ENCODE results near the gene TMC7. TPM values are rescaled to one million over a fixed set of nuclear protein-coding genes. Genes with fewer than 3 reads are reported as not detected.

The TMC7 gene
- total RNA-seq, 1 experiment from 2014 or later, result 1.5 TPM

GRCh38 chr16:19008245-19009169, 24.8 kb downstream of the TMC7 start:
- in situ Hi-C loops (cut with HindIII; ENCODE audit: low pct_unique_long_range_greater_than_20kb, low sequenced_read_pairs), result no loop called here
- DNase-seq (ENCODE audit: low read depth, low spot score), result peak; percentile 15

- in situ Hi-C loops (cut with HindIII; ENCODE audit: low pct_unique_long_range_greater_than_20kb, low sequenced_read_pairs), result no loop called here
- no peak for DNase-seq (ENCODE audit: low read depth, low spot score)
Observed at GRCh38 chr16:19011169-19011731, 27.5 kb downstream of the TMC7 start.

GRCh38 chr16:19014461-19014860, 30.7 kb downstream of the TMC7 start:
- peak; percentile 30 for DNase-seq (ENCODE audit: low read depth, low spot score)
- in situ Hi-C loops (cut with HindIII; ENCODE audit: low pct_unique_long_range_greater_than_20kb, low sequenced_read_pairs), result no loop called here

DNA sequence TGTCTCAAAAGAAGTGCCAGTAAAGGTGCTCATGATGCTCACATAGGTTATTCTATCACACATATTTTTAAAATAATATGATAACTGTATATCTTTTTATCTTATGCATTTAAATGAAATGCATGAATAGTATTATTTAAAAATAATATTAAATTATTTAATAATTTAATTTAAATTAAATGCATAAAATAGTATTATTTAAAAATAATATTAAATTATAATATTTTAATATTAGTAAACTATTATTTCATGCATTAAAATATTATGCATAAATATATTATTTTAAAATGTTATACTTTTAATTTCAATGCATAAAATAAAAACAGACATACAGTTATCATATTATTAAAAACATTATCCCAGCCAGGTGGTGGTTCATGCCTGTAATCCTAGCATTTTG, 33.4 kb downstream of the TMC7 start:
- DNase-seq (ENCODE audit: low read depth, low spot score), result no peak
- in situ Hi-C loops (cut with HindIII; ENCODE audit: low pct_unique_long_range_greater_than_20kb, low sequenced_read_pairs), result no loop called here

DNA sequence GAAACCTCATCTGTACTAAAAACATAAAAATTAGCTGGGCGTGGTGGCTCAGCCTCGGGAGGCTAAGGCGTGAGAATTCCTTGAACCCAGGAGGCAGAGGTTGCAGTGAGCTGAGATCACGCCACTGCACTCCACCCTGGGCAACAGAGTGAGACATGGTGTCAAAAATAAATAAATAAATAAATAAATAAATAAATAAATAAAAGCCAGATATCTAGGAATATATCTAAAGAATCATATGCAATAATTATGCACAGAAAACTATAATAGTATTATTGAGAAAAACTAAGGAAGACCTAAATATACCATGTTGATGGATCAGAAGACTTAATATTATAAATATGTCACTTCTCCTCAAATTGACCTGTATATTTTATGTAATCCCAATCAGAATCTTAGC, 37.0 kb downstream of the TMC7 start:
- in situ Hi-C loops (cut with HindIII; ENCODE audit: low pct_unique_long_range_greater_than_20kb, low sequenced_read_pairs), result no loop called here
- no peak for DNase-seq (ENCODE audit: low read depth, low spot score)

DNA sequence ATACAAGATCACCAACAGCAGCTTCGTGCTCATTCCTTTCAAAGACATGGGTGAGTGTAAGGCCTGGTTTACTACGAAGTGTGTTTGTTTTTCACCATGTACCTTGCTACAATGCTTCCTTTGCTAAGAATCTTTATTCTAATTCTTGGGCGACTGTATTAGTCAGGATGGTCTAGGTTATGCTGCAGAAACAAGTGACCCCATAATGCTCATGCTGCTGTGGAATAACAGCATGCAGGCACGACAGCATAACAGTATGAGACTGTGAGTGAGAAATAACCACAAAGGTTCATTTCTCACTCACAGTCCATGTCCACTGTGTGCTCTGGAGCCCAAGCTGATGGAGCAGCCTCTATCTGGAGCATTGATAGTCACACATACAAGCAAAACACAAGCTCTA, 38.0 kb downstream of the TMC7 start:
- in situ Hi-C loops (cut with HindIII; ENCODE audit: low pct_unique_long_range_greater_than_20kb, low sequenced_read_pairs), result no loop called here
- no peak for DNase-seq (ENCODE audit: low read depth, low spot score)

GRCh38 chr16:19027416-19027815, 43.7 kb downstream of the TMC7 start:
- in situ Hi-C loops (cut with HindIII; ENCODE audit: low pct_unique_long_range_greater_than_20kb, low sequenced_read_pairs), result no loop called here
- DNase-seq (ENCODE audit: low read depth, low spot score), result no peak

- in situ Hi-C loops (cut with HindIII; ENCODE audit: low pct_unique_long_range_greater_than_20kb, low sequenced_read_pairs), result no loop called here
- DNase-seq (ENCODE audit: low read depth, low spot score), result no peak
Observed at GRCh38 chr16:19029980-19030379, 46.2 kb downstream of the TMC7 start.

- in situ Hi-C loops (cut with HindIII; ENCODE audit: low pct_unique_long_range_greater_than_20kb, low sequenced_read_pairs), result no loop called here
- no peak for DNase-seq (ENCODE audit: low read depth, low spot score)
Observed at GRCh38 chr16:19031738-19032137, 48.0 kb downstream of the TMC7 start.

DNA sequence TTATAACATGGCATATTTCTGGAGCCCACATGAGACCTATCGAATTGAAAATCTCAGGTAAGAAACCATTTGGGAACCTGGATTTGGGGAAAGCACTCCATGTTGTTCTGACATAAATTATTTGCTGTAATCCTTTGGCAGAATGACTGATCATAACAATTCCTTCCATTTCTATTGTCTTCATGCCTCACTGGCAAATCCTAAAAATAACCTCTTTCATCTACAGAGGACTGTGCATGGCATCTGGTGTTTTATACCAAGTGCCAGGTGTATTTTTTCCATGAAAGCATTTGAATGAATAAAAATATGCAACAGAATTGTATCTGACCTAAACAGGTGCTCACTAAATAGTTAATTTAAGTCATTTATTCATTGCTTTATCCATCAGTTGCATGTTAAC, 50.0 kb downstream of the TMC7 start:
- in situ Hi-C loops (cut with HindIII; ENCODE audit: low pct_unique_long_range_greater_than_20kb, low sequenced_read_pairs), result no loop called here

GRCh38 chr16:19040400-19040799, 56.7 kb downstream of the TMC7 start:
- in situ Hi-C loops (cut with HindIII; ENCODE audit: low pct_unique_long_range_greater_than_20kb, low sequenced_read_pairs), result no loop called here
- DNase-seq (ENCODE audit: low read depth, low spot score), result no peak

More for the DNA sequence above, 50.0 kb downstream of the TMC7 start:
- no peak for DNase-seq (ENCODE audit: low read depth, low spot score)

GRCh38 chr16:19044769-19045168, 61.0 kb downstream of the TMC7 start:
- in situ Hi-C loops (cut with HindIII; ENCODE audit: low pct_unique_long_range_greater_than_20kb, low sequenced_read_pairs), result no loop called here
- no peak for DNase-seq (ENCODE audit: low read depth, low spot score)

DNA sequence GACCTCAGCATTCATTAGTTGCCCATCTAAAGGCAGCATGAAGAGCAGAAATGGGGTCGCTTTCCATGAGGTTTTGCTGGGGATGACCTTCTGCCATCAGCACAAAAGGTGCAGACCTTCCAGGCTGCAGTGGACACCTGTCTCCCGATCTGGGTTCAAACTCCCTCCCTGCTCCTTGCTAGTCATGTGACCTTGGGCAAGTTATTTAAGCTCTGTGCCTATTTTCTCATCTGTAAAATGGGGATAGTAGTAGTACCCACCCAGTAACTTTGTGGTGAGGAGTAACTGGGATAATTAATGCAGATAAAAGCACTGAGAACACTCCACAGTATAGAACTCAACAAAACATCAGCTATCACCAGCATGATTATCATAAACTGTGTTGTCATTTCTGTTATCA, 62.3 kb downstream of the TMC7 start:
- in situ Hi-C loops (cut with HindIII; ENCODE audit: low pct_unique_long_range_greater_than_20kb, low sequenced_read_pairs), result no loop called here

GRCh38 chr16:19062706-19063105, 79.0 kb downstream of the TMC7 start:
- DNase-seq (ENCODE audit: low read depth, low spot score), result no peak
- in situ Hi-C loops (cut with HindIII; ENCODE audit: low pct_unique_long_range_greater_than_20kb, low sequenced_read_pairs), result no loop called here

More for the DNA sequence above, 62.3 kb downstream of the TMC7 start:
- DNase-seq (ENCODE audit: low read depth, low spot score), result no peak

DNA sequence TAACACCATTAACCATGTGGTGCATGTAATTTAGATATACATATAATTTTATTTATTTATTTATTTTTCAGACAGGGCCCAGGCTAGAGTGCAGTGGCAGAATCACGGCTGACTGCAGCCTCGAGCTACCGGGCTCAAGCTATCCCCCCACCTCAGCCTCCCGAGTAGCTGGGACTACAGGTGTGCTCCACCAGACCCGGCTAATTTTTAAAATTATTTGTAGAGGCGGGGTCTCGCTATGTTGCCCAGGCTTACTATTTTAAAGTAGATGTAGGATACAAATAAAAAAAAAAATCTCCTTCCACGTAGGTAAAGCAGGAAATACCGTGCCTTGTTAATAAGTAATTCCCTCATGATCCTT, 83.2 kb downstream of the TMC7 start:
- no peak for DNase-seq (ENCODE audit: low read depth, low spot score)
- in situ Hi-C loops (cut with HindIII; ENCODE audit: low pct_unique_long_range_greater_than_20kb, low sequenced_read_pairs), result no loop called here

DNA sequence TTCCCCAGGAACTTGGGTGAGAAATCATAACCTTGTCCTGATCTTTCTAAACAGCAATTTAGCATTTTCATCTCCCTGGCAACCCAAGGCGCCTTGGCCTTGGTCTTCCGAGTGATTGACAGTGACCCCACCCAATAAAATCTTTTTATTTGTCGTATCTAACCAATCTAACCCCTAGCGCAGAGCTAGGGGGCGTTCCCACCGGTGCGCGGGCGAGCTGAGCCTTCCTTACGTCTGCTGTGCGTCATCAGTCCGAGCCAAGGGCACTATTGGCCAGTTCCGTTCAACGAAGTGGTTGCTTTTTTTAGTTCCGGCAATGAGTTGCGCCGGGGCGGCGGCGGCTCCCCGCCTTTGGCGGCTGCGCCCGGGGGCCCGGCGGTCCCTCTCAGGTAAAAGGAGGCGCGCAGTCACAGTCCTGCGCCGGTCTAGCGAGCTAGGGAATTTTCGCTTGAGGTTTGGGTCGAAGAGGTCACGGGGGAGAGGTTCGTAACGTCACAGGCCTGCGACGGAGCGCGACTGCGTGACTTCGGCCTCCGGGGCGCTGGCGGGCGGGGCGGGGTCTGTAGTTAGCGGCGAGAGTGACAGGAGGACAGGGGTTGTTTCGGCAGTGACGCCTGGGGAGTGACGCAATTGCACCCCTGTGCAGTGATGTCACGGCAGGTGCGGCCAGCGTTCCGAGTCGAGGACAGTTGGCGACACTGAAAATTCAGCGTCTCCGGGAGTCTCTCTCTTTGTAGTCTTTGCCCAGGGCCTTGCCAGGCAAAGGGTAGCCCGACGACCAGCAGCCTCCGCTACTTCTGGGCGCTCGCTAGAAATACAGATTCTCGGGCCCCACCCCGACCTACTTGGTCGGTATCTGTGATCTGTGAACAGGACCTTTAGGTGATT, 83.9 kb downstream of the TMC7 start, which contains the start of gene COQ7:
TSS of gene COQ7 (plus strand) at position 266 of the 888 bp plus-strand sequence. CDS start at position 317, 51 bp downstream.
- in situ Hi-C loops (cut with HindIII; ENCODE audit: low pct_unique_long_range_greater_than_20kb, low sequenced_read_pairs), result no loop called here
- DNase-seq (ENCODE audit: low read depth, low spot score), result peak; percentile 99

GRCh38 chr16:19068237-19068815, 84.6 kb downstream of the TMC7 start:
- in situ Hi-C loops (cut with HindIII; ENCODE audit: low pct_unique_long_range_greater_than_20kb, low sequenced_read_pairs), result no loop called here
- DNase-seq (ENCODE audit: low read depth, low spot score), result no peak
